HG03565 (cell line): ENCODE data around the gene LYPD6.
"Not testable (repeated sequence)": the region's sequence is repeated elsewhere in the genome, so short reads cannot be mapped to it uniquely, and the experiment has no call there.

Source experiments
- ATAC-seq: cut with Tn5 transposase; IDR thresholded peaks from one replicate; pipeline ENCODE4 v1.9.1; 2021; ENCODE audit warnings: mild to moderate bottlenecking, moderate library complexity; ENCODE audit not compliant: unreplicated experiment

The LYPD6 gene

GRCh38 chr2:149330127-149331022 lies at the start of gene LYPD6:
Gene LYPD6, plus strand, starts transcription at chr2:149330587. Its CDS starts 107,122 bp downstream, at chr2:149437709.
- ATAC-seq = peak; percentile 72

DNA sequence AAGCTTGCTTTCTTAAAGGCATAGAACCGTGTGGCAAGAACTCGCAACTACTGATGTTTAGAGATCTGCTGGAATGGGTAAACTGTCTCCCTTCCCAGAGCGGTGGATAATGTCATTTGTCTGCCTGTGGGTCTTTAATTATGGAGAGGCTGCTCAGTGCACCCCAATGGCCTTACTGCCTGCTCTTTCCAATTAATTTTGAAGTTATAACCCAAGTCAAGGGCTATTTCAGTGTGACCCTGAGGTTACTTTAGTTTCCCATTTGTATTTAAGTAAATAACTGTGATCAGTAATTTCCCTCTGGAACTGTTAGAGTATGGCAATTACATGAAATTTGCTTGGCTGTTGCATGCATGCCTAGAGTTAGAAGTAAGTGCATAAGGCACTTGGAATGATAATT lies 48.9 kb upstream of the LYPD6 start:
- no peak for ATAC-seq

- ATAC-seq = no peak
Measured at GRCh38 chr2:149290662-149291061, 39.7 kb upstream of the LYPD6 start.

- no peak for ATAC-seq
Measured at GRCh38 chr2:149291881-149292280, 38.5 kb upstream of the LYPD6 start.

GRCh38 chr2:149296031-149296430 lies 34.4 kb upstream of the LYPD6 start:
- no peak for ATAC-seq

DNA sequence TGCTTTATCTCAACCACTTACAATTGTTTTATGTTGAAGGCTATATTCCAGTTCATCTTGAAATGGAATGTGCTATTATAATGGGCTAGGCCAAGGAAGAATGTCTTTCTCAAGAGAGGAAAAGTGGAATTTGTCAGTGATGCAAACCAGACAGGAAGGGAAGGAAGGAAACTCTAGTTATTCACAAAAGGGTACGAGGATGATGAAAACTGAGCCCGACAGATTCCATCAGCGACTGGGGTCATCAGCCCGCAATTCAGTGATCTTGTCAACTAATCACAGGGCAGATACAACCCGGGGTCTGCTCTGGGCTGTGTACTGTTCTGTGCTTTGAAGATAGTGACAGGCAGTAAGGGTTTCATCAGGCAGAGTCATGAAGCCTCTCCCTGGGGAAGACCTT lies 23.4 kb upstream of the LYPD6 start:
- no peak for ATAC-seq

- no peak for ATAC-seq
Measured at GRCh38 chr2:149310349-149310748, 20.0 kb upstream of the LYPD6 start.

DNA sequence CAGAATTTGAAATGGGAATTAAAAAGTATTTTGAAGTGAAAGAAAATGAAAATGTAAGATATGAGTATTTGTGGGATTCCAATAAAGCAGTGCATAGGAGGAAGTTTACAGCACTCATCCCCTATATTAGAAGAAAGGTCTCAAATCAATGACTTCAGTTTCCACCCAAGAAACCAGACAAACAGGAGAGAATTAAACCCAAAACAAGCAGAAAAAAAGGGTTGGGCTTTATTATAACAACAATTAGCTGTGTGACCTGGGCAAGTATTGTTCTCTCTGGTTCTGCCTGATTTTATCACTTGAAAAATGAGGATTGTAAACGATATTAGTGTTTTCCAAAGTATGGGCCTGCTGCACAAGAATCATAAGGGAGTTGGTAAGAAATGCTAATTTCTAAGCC lies 18.3 kb upstream of the LYPD6 start:
- ATAC-seq = no peak

DNA sequence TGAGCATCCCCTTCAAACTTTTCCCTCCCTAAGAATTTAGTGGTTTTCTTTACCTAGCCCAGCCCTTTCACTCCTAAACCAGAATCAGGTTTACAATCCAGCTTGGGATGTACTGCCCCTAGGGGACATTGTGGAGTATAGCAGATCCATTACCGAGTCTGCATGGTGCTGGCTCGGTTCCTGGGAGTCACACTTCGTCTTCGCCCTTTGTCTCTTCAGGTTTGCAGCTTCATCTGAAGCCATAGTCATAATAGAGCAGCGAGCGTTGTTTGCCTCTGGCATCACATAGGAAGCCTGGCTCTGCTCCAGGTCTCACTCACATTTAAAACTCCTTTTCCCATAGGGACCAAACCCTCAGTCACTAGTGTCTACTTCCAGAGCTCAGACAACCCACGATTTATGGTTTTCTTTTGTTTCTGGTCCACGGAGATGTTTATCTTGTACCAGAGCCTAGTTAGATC lies 16.8 kb upstream of the LYPD6 start:
- ATAC-seq = peak; percentile 96

- no peak for ATAC-seq
Measured at GRCh38 chr2:149314687-149315086, 15.7 kb upstream of the LYPD6 start.

GRCh38 chr2:149315461-149315860 lies 14.9 kb upstream of the LYPD6 start:
- no peak for ATAC-seq

GRCh38 chr2:149318566-149318965 lies 11.8 kb upstream of the LYPD6 start:
- not testable (repeated sequence) for ATAC-seq

GRCh38 chr2:149320362-149320761 lies 10.0 kb upstream of the LYPD6 start:
- ATAC-seq = no peak

DNA sequence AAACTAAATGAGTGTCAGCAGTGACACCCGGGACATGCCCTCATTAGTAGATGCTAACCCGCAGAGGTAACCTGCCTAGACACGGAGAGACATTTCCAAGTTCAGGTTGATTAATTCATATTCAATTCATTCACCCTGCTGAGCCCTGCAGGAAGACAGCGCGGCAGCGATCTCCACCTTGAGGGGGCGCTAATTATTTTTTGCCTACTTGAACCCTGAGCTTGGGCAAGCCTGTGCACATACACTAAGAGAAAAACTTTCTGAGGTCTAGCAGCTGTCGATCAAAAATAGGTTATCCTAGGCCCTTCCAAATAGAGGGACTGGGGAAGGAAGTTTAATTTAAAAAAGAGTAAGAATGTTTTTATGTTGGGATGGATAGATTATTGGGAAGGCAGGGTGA lies 1.3 kb upstream of the LYPD6 start:
- ATAC-seq = no peak

DNA sequence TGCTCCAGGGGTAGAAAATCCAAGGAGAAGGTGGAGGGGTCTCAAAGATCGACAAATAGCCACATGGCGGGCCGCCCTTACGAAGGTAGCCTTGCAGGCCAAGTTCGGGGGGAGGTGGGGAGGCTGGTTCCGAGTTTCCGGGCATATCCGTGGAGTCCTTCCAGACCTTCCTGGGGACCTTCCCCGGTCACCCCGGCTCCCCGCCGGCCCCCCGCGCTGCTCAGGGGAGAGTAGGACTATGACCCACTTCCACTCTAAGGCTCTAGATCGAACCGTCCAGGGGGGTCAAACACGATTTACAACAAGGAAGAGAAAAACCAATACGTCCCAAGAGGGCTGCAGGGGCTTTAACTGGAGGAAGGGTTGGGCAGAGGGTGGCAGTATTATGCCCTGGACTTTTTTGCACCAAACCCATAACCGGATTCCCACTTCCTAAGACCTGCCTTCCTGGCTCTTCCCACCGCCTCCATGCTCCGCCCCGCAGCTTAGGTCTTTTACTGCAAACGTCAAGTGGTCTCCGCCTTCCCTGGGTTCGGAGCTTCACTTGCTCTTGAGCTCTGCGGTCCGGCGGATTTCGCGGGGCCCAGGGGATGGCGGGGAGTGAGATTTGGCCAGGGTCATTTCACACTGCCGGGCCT lies 779 bp upstream of the LYPD6 start:
- peak; percentile 10 for ATAC-seq

- no peak for ATAC-seq
Measured at GRCh38 chr2:149331023-149331400, 625 bp downstream of the LYPD6 start.

DNA sequence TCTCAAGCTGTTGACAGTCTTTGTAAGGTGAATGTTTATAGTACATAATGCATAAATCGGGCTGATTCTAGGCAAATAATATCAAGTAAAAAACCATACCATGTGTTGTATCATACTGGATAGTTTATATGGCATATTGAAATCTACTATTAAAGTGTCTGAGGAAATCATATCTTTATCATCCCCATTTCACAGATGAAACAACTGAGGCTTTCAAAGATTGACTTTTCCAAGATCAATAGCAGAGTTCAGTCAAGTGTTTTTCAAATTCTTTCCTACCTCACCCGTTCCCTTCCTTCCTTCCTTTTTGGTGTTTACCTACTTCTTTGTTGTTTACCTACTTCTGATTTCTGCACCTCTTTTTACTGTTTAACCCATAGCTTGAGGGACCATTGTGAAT lies 2.0 kb downstream of the LYPD6 start:
- ATAC-seq = no peak

GRCh38 chr2:149333636-149334035 lies 3.2 kb downstream of the LYPD6 start:
- no peak for ATAC-seq

DNA sequence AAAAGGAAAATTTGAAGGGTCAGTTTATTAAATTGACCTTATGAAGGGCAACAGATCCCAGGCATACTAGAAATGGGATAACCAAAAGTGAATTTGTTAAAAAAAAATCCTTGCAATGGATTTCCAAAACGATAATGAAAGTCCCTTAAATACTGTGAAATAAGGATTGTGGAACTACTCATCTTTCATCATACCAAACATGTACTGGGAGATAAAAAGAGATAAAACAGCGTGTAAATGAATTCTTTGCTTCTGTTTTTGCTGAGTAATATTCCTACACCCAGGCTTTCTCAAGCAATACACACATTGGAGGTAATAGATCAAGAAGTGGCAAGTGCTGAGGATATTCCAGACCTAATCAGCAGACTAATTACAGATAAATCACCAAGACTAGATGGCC lies 3.8 kb downstream of the LYPD6 start:
- ATAC-seq = no peak

- ATAC-seq = no peak
Measured at GRCh38 chr2:149339324-149339723, 8.9 kb downstream of the LYPD6 start.

- ATAC-seq = no peak
Measured at GRCh38 chr2:149342509-149342908, 12.1 kb downstream of the LYPD6 start.

DNA sequence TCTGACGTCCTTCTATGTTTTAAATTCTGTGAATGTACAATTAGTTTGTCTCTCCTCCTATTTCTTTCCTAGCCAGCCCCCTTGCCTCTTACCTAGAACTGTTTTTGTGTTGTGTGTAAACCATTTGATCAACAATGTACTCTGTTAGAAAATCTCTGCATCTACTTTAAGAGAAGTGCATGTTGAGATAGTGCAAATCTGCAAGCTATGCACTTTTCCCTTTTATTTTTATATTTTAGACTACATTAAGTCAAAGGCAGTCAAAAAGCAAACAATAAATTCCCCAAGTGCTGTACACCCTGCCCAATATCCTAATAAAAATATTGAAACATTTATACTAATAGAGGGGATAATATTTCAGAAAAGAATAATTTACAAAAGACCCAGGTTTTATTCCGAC lies 13.7 kb downstream of the LYPD6 start:
- no peak for ATAC-seq
